ENCODE measurements around the gene SERPINB10.

DNA sequence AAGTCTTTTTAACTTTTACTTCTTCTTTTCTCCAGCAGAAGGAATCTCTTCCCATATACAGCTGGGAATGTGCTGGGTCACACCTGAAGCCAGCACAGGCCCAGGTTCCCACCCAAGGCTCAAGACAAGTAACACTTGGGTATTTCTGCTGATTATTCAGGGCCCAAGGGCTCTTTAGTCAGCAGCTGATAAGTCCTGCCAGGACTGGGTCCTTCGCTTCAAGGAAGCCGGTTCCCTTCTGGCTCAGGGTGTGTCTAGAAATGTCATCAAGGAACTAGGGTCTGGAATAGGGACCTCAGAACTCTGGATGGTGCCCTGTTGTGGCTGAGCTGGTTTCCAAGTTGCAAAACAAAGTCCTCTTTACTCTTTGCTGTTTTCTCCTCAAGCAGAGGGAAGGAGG is 47.2 kb upstream of the SERPINB10 start:
- TF ChIP-seq, protein P1, sequence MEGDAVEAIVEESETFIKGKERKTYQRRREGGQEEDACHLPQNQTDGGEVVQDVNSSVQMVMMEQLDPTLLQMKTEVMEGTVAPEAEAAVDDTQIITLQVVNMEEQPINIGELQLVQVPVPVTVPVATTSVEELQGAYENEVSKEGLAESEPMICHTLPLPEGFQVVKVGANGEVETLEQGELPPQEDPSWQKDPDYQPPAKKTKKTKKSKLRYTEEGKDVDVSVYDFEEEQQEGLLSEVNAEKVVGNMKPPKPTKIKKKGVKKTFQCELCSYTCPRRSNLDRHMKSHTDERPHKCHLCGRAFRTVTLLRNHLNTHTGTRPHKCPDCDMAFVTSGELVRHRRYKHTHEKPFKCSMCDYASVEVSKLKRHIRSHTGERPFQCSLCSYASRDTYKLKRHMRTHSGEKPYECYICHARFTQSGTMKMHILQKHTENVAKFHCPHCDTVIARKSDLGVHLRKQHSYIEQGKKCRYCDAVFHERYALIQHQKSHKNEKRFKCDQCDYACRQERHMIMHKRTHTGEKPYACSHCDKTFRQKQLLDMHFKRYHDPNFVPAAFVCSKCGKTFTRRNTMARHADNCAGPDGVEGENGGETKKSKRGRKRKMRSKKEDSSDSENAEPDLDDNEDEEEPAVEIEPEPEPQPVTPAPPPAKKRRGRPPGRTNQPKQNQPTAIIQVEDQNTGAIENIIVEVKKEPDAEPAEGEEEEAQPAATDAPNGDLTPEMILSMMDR (IDR thresholded peaks at IDR 0.05): no peak
- no peak for TF ChIP-seq POLR2A (IDR thresholded peaks at IDR 0.05)
